ENCODE measurements around the gene PTBP2. TPM values are rescaled to one million over a fixed set of nuclear protein-coding genes. Genes with fewer than 3 reads are reported as not detected.

Gene PTBP2
- total RNA-seq: 10 to 100 TPM; 12.3 to 18.4 TPM

- peak within 1 kb of the TSS; percentile 85 for H3K4me3 Mint-ChIP-seq
- H3K9me3 Mint-ChIP-seq: no peaks in the 10 kb centered on the region
- peaks cover 41% of the 10 kb centered on the region for H3K36me3 Mint-ChIP-seq (ENCODE audit: low read depth)
- peak; percentile 91 for ATAC-seq (replicated peaks)
- peaks cover 9% of the 10 kb centered on the region for H3K4me1 Mint-ChIP-seq
- no peaks in the 10 kb centered on the region for H3K27me3 Mint-ChIP-seq
- H3K27ac Mint-ChIP-seq: peak within 1 kb of the TSS; percentile 69
Measured at GRCh38 chr1:96721416-96722160, at the start of gene PTBP2. Gene PTBP2 (plus strand): TSS chr1:96721784. CDS start chr1:96721865, 81 bp downstream.

GRCh38 chr1:96674915-96675314 lies 46.7 kb upstream of the PTBP2 start:
- no peak overlapping the region for H3K27ac Mint-ChIP-seq
- H3K36me3 Mint-ChIP-seq (ENCODE audit: low read depth): no peaks in the 10 kb centered on the region
- H3K4me1 Mint-ChIP-seq: no peaks in the 10 kb centered on the region
- H3K27me3 Mint-ChIP-seq: peaks cover 5% of the 10 kb centered on the region
- no peak overlapping the region for H3K4me3 Mint-ChIP-seq
- peaks cover 18% of the 10 kb centered on the region for H3K9me3 Mint-ChIP-seq
- ATAC-seq (replicated peaks): no peak

GRCh38 chr1:96682056-96682455 lies 39.5 kb upstream of the PTBP2 start:
- H3K4me1 Mint-ChIP-seq: no peaks in the 10 kb centered on the region
- ATAC-seq (replicated peaks): no peak
- H3K36me3 Mint-ChIP-seq (ENCODE audit: low read depth): no peaks in the 10 kb centered on the region
- no peak overlapping the region for H3K4me3 Mint-ChIP-seq
- H3K27ac Mint-ChIP-seq: no peak overlapping the region
- peaks cover 5% of the 10 kb centered on the region for H3K27me3 Mint-ChIP-seq
- peaks cover 3% of the 10 kb centered on the region for H3K9me3 Mint-ChIP-seq

- Mint-ChIP-seq H3K27ac (no peak overlapping the region), H3K9me3 (peaks cover 3% of the 10 kb centered on the region), H3K36me3 (ENCODE audit: low read depth) (no peaks in the 10 kb centered on the region), H3K27me3 (peaks cover 5% of the 10 kb centered on the region), H3K4me1 (no peaks in the 10 kb centered on the region), H3K4me3 (no peak overlapping the region)
- ATAC-seq (replicated peaks): no peak
Measured at GRCh38 chr1:96683931-96684330, 37.7 kb upstream of the PTBP2 start.

GRCh38 chr1:96684744-96685143 lies 36.8 kb upstream of the PTBP2 start:
- Mint-ChIP-seq H3K4me1 (no peaks in the 10 kb centered on the region), H3K4me3 (no peak overlapping the region), H3K36me3 (ENCODE audit: low read depth) (no peaks in the 10 kb centered on the region), H3K9me3 (peaks cover under 1% of the 10 kb centered on the region), H3K27ac (no peak overlapping the region), H3K27me3 (peaks cover under 1% of the 10 kb centered on the region)
- ATAC-seq (replicated peaks): no peak

- Mint-ChIP-seq H3K27me3 (no peaks in the 10 kb centered on the region), H3K36me3 (ENCODE audit: low read depth) (no peaks in the 10 kb centered on the region), H3K4me3 (no peak overlapping the region), H3K27ac (no peak overlapping the region), H3K9me3 (no peaks in the 10 kb centered on the region), H3K4me1 (no peaks in the 10 kb centered on the region)
- ATAC-seq (replicated peaks): no peak
Measured at GRCh38 chr1:96688767-96689166, 32.8 kb upstream of the PTBP2 start.

- H3K36me3 Mint-ChIP-seq (ENCODE audit: low read depth): no peaks in the 10 kb centered on the region
- peaks cover 8% of the 10 kb centered on the region for H3K27me3 Mint-ChIP-seq
- no peak for ATAC-seq (replicated peaks)
- H3K4me1 Mint-ChIP-seq: no peaks in the 10 kb centered on the region
- H3K4me3 Mint-ChIP-seq: no peak overlapping the region
- no peak overlapping the region for H3K27ac Mint-ChIP-seq
- H3K9me3 Mint-ChIP-seq: peaks cover 8% of the 10 kb centered on the region
Measured at GRCh38 chr1:96695954-96696353, 25.6 kb upstream of the PTBP2 start.

- ATAC-seq (replicated peaks): no peak
- Mint-ChIP-seq H3K4me3 (no peak overlapping the region), H3K27ac (no peak overlapping the region), H3K4me1 (no peaks in the 10 kb centered on the region), H3K27me3 (peaks cover 23% of the 10 kb centered on the region), H3K36me3 (ENCODE audit: low read depth) (no peaks in the 10 kb centered on the region), H3K9me3 (peaks cover 8% of the 10 kb centered on the region)
Measured at GRCh38 chr1:96698342-96698983, 23.1 kb upstream of the PTBP2 start.

- Mint-ChIP-seq H3K4me1 (no peaks in the 10 kb centered on the region), H3K36me3 (ENCODE audit: low read depth) (no peaks in the 10 kb centered on the region), H3K9me3 (peaks cover 8% of the 10 kb centered on the region), H3K27ac (no peak overlapping the region), H3K4me3 (no peak overlapping the region), H3K27me3 (peaks cover 23% of the 10 kb centered on the region)
- ATAC-seq (replicated peaks): no peak
Measured at GRCh38 chr1:96703186-96703585, 18.4 kb upstream of the PTBP2 start.

- Mint-ChIP-seq H3K36me3 (ENCODE audit: low read depth) (no peaks in the 10 kb centered on the region), H3K27me3 (peaks cover 9% of the 10 kb centered on the region), H3K4me1 (no peaks in the 10 kb centered on the region), H3K4me3 (no peak overlapping the region), H3K9me3 (no peaks in the 10 kb centered on the region), H3K27ac (no peak overlapping the region)
- no peak for ATAC-seq (replicated peaks)
Measured at GRCh38 chr1:96707023-96707422, 14.6 kb upstream of the PTBP2 start.

GRCh38 chr1:96708482-96708881 lies 13.1 kb upstream of the PTBP2 start:
- no peaks in the 10 kb centered on the region for H3K9me3 Mint-ChIP-seq
- no peaks in the 10 kb centered on the region for H3K4me1 Mint-ChIP-seq
- H3K27me3 Mint-ChIP-seq: no peaks in the 10 kb centered on the region
- no peak overlapping the region for H3K4me3 Mint-ChIP-seq
- H3K27ac Mint-ChIP-seq: no peak overlapping the region
- H3K36me3 Mint-ChIP-seq (ENCODE audit: low read depth): no peaks in the 10 kb centered on the region
- no peak for ATAC-seq (replicated peaks)

GRCh38 chr1:96710708-96711477 lies 10.7 kb upstream of the PTBP2 start:
- Mint-ChIP-seq H3K4me3 (no peak overlapping the region), H3K4me1 (no peaks in the 10 kb centered on the region), H3K9me3 (no peaks in the 10 kb centered on the region), H3K27ac (no peak overlapping the region), H3K36me3 (ENCODE audit: low read depth) (no peaks in the 10 kb centered on the region), H3K27me3 (no peaks in the 10 kb centered on the region)
- no peak for ATAC-seq (replicated peaks)

- Mint-ChIP-seq H3K27ac (no peak overlapping the region), H3K4me3 (no peak overlapping the region), H3K27me3 (no peaks in the 10 kb centered on the region), H3K36me3 (ENCODE audit: low read depth) (no peaks in the 10 kb centered on the region), H3K9me3 (no peaks in the 10 kb centered on the region), H3K4me1 (no peaks in the 10 kb centered on the region)
- no peak for ATAC-seq (replicated peaks)
Measured at GRCh38 chr1:96713649-96714048, 7.9 kb upstream of the PTBP2 start.

- no peaks in the 10 kb centered on the region for H3K4me1 Mint-ChIP-seq
- no peaks in the 10 kb centered on the region for H3K36me3 Mint-ChIP-seq (ENCODE audit: low read depth)
- H3K9me3 Mint-ChIP-seq: no peaks in the 10 kb centered on the region
- no peak for ATAC-seq (replicated peaks)
- H3K4me3 Mint-ChIP-seq: no peak overlapping the region
- H3K27me3 Mint-ChIP-seq: no peaks in the 10 kb centered on the region
- H3K27ac Mint-ChIP-seq: no peak overlapping the region
Measured at GRCh38 chr1:96714881-96715280, 6.7 kb upstream of the PTBP2 start.

GRCh38 chr1:96715482-96715881 lies 6.1 kb upstream of the PTBP2 start:
- Mint-ChIP-seq H3K27me3 (no peaks in the 10 kb centered on the region), H3K4me1 (no peaks in the 10 kb centered on the region), H3K9me3 (no peaks in the 10 kb centered on the region), H3K27ac (no peak overlapping the region), H3K4me3 (no peak overlapping the region), H3K36me3 (ENCODE audit: low read depth) (no peaks in the 10 kb centered on the region)
- ATAC-seq (replicated peaks): no peak

Measured in activated T-helper 17 cell treated with anti-CD3 and anti-CD28 coated beads, Interleukin-2, amount 50 U/mL, for 72 hours (primary cell).